K562 (cell line): ENCODE results near the gene FMC1. TPM values are rescaled to one million over a fixed set of nuclear protein-coding genes. Genes with fewer than 3 reads are reported as not detected.
A peak's percentile ranks its signal among the peaks of the same experiment; 100 is the strongest.

Experiments
- ATAC-seq: fragments of 200-7000 bp; cut with Tn5 transposase; 3 replicates; pipeline ENCODE4 v1.9.1; 2020; ENCODE audit warnings: moderate library complexity
- BruUV-seq: library from RNA; stranded (reverse); fragments of 400-500 nt; replicated peaks from 2 replicates; lab custom pipeline; 2021; lab: Mats Ljungman, UMichigan
- CTCF ChIA-PET: fragments of 300-600 bp; formaldehyde crosslinking; extraction: SDS; loops from one replicate; lab custom pipeline; 2021; ENCODE audit warnings: low intra/inter-chr PET ratio; lab: Yijun Ruan, JAX
- POLR2A ChIA-PET: fragments of 300-600, 350-650 bp; sonication (Branson Sonifier 250); formaldehyde crosslinking; extraction: SDS; loops from one replicate; lab custom pipeline; 2021; ENCODE audit warnings: antibody characterized with exemption, inconsistent platforms; lab: Yijun Ruan, JAX
- DNase-seq, 4 experiments: peaks; one replicate each; pipeline versions ENCODE4 v3.0.0 to v3.0.0-alpha.2; 2011 to 2018; ENCODE audit warnings: low spot score in 3 of 4, mixed read lengths in 3 of 4; ENCODE audit errors: extremely low read depth in 1 of 4
- FAIRE-seq: peaks from 2 replicates; lab custom pipeline; 2011; peaks lifted over from hg19 to GRCh38; lab: Jason Lieb, UNC
- H2AFZ ChIP-seq: 2 replicates; pipeline ENCODE4 v1.6.0; 2011; ENCODE audit warnings: low read depth, low read length, control low read depth, inconsistent platforms
- H3K27ac ChIP-seq: fragments of 200-600 bp; 3 replicates; pipeline ENCODE4 v1.8.0; 2011; ENCODE audit warnings: low read depth, mild to moderate bottlenecking, control low read depth, inconsistent platforms, low read length, moderate library complexity, mixed read lengths; ENCODE audit errors: extremely low read depth
- H3K27me3 ChIP-seq, 2 experiments: fragments of 300-600 bp in 1 of 2; 2 replicates in 1 of 2; 3 replicates in 1 of 2; pipeline versions ENCODE4 v1.6.0 to v1.8.0; 2011; ENCODE audit warnings: inconsistent platforms in 2 of 2, low read length in 2 of 2, mild to moderate bottlenecking in 1 of 2, mixed read lengths in 1 of 2, moderate library complexity in 1 of 2; ENCODE audit not compliant: control insufficient read depth in 2 of 2, insufficient read depth in 2 of 2
- H3K36me3 ChIP-seq: fragments of 300-600 bp; 3 replicates; pipeline ENCODE4 v1.8.0; 2011; ENCODE audit warnings: mild to moderate bottlenecking, low read length, inconsistent platforms; ENCODE audit not compliant: control insufficient read depth, insufficient read depth
- H3K4me1 ChIP-seq, 2 experiments: fragments of 200-600 bp in 1 of 2; replicated peaks in 1 of 2; 2 replicates in 1 of 2; 3 replicates in 1 of 2; pipeline versions ENCODE4 v1.5.1 to v1.8.0; 2011; ENCODE audit warnings: inconsistent platforms in 2 of 2, low read length in 2 of 2, mild to moderate bottlenecking in 1 of 2, mixed read lengths in 1 of 2, moderate library complexity in 1 of 2; ENCODE audit not compliant: control insufficient read depth in 2 of 2, insufficient read depth in 2 of 2
- H3K4me2 ChIP-seq: 2 replicates; pipeline ENCODE4 v1.6.1; 2011; ENCODE audit warnings: low read length, control low read depth, inconsistent platforms, mixed read lengths; ENCODE audit not compliant: insufficient read depth
- H3K4me3 ChIP-seq: fragments of 200-600 bp; sonication (generic), shearing (Covaris generic); 2 replicates; pipeline ENCODE4 v1.5.1; 2016; ENCODE audit warnings: control low read depth, inconsistent platforms
- H3K79me2 ChIP-seq: fragments of 200-600 bp; 3 replicates; pipeline ENCODE4 v1.8.0; 2011; ENCODE audit warnings: low read length, inconsistent platforms; ENCODE audit not compliant: control insufficient read depth, insufficient read depth
- H3K9ac ChIP-seq, 2 experiments: 2 replicates each; pipeline versions ENCODE4 v1.6.0 to v1.6.1; 2011; ENCODE audit warnings: low read depth in 2 of 2, low read length in 2 of 2, control low read depth in 1 of 2, inconsistent platforms in 1 of 2, mild to moderate bottlenecking in 1 of 2, mixed read lengths in 1 of 2; ENCODE audit not compliant: insufficient read depth in 1 of 2
- H3K9me1 ChIP-seq: one replicate; pipeline ENCODE4 v1.6.0; 2011; ENCODE audit warnings: inconsistent platforms, mild to moderate bottlenecking, low read length, moderate library complexity; ENCODE audit not compliant: control insufficient read depth, insufficient read depth
- H3K9me3 ChIP-seq: replicated peaks from 2 replicates; pipeline ENCODE4 v1.5.1; 2011; ENCODE audit warnings: low read depth, low read length, inconsistent platforms; ENCODE audit not compliant: control insufficient read depth, insufficient read depth
- H4K20me1 ChIP-seq: replicated peaks from 2 replicates; pipeline ENCODE4 v1.6.1; 2011; ENCODE audit warnings: low read length, inconsistent platforms, mixed read lengths; ENCODE audit not compliant: control insufficient read depth, insufficient read depth
- BCOR ChIP-seq: fragments of 450-650 bp; IDR thresholded peaks from 2 replicates; pipeline ENCODE4 v1.6.1; 2016
- DMBX1 ChIP-seq: fragments of 250-450 bp; sonication (Bioruptor Pico); IDR thresholded peaks from 2 replicates; pipeline ENCODE4 v1.8.0; 2022; ENCODE audit warnings: inconsistent platforms, mild to moderate bottlenecking, moderate library complexity, borderline replicate concordance
- E2F1 ChIP-seq: sonication (generic); formaldehyde crosslinking; IDR thresholded peaks from 2 replicates; pipeline ENCODE4 v1.8.1; 2023; ENCODE audit warnings: mild to moderate bottlenecking, missing genetic modification reagents, moderate library complexity
- HSF4 ChIP-seq: fragments of 250-450 bp; sonication (Bioruptor Pico); IDR thresholded peaks from 2 replicates; pipeline ENCODE4 v2.1.2; 2022; ENCODE audit warnings: mild to moderate bottlenecking, moderate library complexity, borderline replicate concordance
- JUNB ChIP-seq: fragments of 450-650 bp; formaldehyde crosslinking; conservative IDR thresholded peaks from 2 replicates; pipeline ENCODE4 v1.4.0; 2020; ENCODE audit warnings: mild to moderate bottlenecking
- KDM4B ChIP-seq, 2 experiments: fragments of 450-650 bp in 1 of 2; sonication (generic) in 1 of 2; IDR thresholded peaks; 2 replicates each; pipeline ENCODE4 v1.6.1; 2016 to 2017; ENCODE audit warnings: borderline replicate concordance in 2 of 2, antibody characterized with exemption in 1 of 2, low read depth in 1 of 2, mild to moderate bottlenecking in 1 of 2
- KHSRP ChIP-seq: fragments of 450-650 bp; IDR thresholded peaks from 2 replicates; pipeline ENCODE4 v1.6.1; 2017
- L3MBTL2 ChIP-seq: fragments of 450-650 bp; IDR thresholded peaks from 2 replicates; pipeline ENCODE4 v1.6.1; 2016; ENCODE audit warnings: mild to moderate bottlenecking, moderate library complexity
- MXI1 ChIP-seq: IDR thresholded peaks from 2 replicates; pipeline ENCODE4 v1.6.1; 2011; ENCODE audit warnings: low read depth, mild to moderate bottlenecking, improper control_type of control experiment, low read length
- NRF1 ChIP-seq, 2 experiments: fragments of 450-650 bp; IDR thresholded peaks in 1 of 2; conservative IDR thresholded peaks in 1 of 2; 2 replicates each; pipeline ENCODE4 v1.6.1; 2014; ENCODE audit warnings: mild to moderate bottlenecking in 2 of 2
- SIN3A ChIP-seq, 2 experiments: fragments of 150-350 bp in 1 of 2; IDR thresholded peaks; 2 replicates each; pipeline ENCODE4 v1.6.1; 2011 to 2016; ENCODE audit warnings: borderline replicate concordance in 2 of 2, low read depth in 2 of 2, low read length in 2 of 2, mild to moderate bottlenecking in 2 of 2, moderate library complexity in 2 of 2; ENCODE audit not compliant: control insufficient read depth in 1 of 2
- TARDBP ChIP-seq: fragments of 450-650 bp; IDR thresholded peaks from 2 replicates; pipeline ENCODE4 v1.6.1; 2016
- THAP12 ChIP-seq: fragments of 250-450 bp; sonication (Bioruptor Pico); IDR thresholded peaks from 2 replicates; pipeline ENCODE4 v1.9.0; 2021; ENCODE audit warnings: mild to moderate bottlenecking, inconsistent platforms
- TSC22D4 ChIP-seq: fragments of 450-650 bp; IDR thresholded peaks from 2 replicates; pipeline ENCODE4 v1.6.1; 2016; ENCODE audit warnings: missing genetic modification characterization, missing biosample characterization, control low read depth
- ZBTB12 ChIP-seq: fragments of 250-450 bp; sonication (Bioruptor Pico); IDR thresholded peaks from 2 replicates; pipeline ENCODE4 v1.4.0; 2020
- ZFP1 ChIP-seq: fragments of 450-650 bp; formaldehyde crosslinking; IDR thresholded peaks from 2 replicates; pipeline ENCODE4 v1.4.0; 2020; ENCODE audit warnings: mild to moderate bottlenecking, mixed read lengths
- ZFX ChIP-seq: sonication (generic); formaldehyde crosslinking; IDR thresholded peaks from 2 replicates; pipeline ENCODE4 v1.8.0; 2022; ENCODE audit warnings: mild to moderate bottlenecking, missing genetic modification reagents, moderate library complexity
- ZNF444 ChIP-seq: fragments of 250-450 bp; sonication (Bioruptor Pico); IDR thresholded peaks from 2 replicates; pipeline ENCODE4 v1.4.0; 2020; ENCODE audit warnings: mild to moderate bottlenecking, moderate library complexity
- ZNF79 ChIP-seq: fragments of 250-450 bp; sonication (Bioruptor Pico); IDR thresholded peaks from 2 replicates; pipeline ENCODE4 v1.4.0; 2020; ENCODE audit warnings: low read depth, mild to moderate bottlenecking, moderate library complexity
- WGBS: fragments of 100-300 bp; shearing (Covaris generic); methylation state at CpG from one replicate; pipeline ENCODE4 v1.1.6; 2016; ENCODE audit warnings: low coverage, mixed read lengths; ENCODE audit not compliant: insufficient coverage; ENCODE audit errors: missing lambda C conversion rate; 5-methylcytosine and 5-hydroxymethylcytosine counted together
- in situ Hi-C: fragments of 300-500 bp; cut with MboI; formaldehyde crosslinking; loops from 4 replicates; pipeline ENCODE4 v1.15.0; 2018; ENCODE audit warnings: inconsistent platforms, mixed read lengths
- intact Hi-C: fragments of 100-400 bp; cut with micrococcal nuclease; formaldehyde crosslinking; loops from 2 replicates; pipeline ENCODE4 v1.14.2; 2022
- polyA plus RNA-seq, 8 experiments: library from polyadenylated mRNA; depleted of rRNA in 4 of 8; stranded (reverse) in 5 of 8; unstranded in 3 of 8; fragments of >200 nt; fragmentation: Nextera tagmentation in 2 of 8; fragmentation: Illumina TruSeq in 1 of 8; extraction: Ambion mirVana in 2 of 8; extraction: Trizol in 1 of 8; gene quantifications; 2 replicates each; pipeline versions ENCODE4 v1.2.1 to v1.2.3, GENCODE V29; 2011 to 2014; ENCODE audit warnings: inconsistent platforms in 1 of 8, missing spikeins in 1 of 8
- total RNA-seq, 7 experiments: library from RNA; depleted of rRNA in 6 of 7; stranded (reverse); fragments of >200 nt in 6 of 7; fragmentation: Illumina TruSeq in 2 of 7; extraction: Trizol in 2 of 7; gene quantifications; 2 replicates each; pipeline versions ENCODE4 v1.2.1 to v1.2.3, GENCODE V29; 2011 to 2021; ENCODE audit warnings: low replicate concordance in 1 of 7

Gene FMC1
- total and polyA plus RNA-seq, 9 of the 15 experiments (the other 6 are each of a cell fraction or from before 2014, with no cell fraction given), result 14.0 to 116 (median 29.0) TPM

DNA sequence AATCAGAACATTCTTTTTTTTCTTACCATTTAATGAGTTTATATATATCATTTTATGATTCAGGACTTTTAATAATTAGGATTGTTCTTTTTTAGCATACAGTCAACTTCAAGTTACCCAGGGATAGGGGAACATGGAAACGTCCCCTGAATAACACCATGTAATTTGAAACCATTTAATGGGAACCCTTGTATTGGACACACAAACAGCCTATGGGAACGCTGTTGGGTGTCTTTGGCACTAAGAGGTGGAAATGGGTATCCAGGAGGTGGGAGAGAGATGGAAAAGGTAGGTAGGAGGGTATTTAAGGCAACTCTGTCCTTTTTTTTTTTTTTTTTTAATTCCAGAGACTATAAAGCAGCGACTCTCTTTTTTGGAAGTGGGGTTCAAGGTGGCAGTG lies 21.2 kb downstream of the FMC1 start:
- no peak for FAIRE-seq
- no peak overlapping the region for H3K4me3 ChIP-seq
- H3K27me3 ChIP-seq, result no peaks in the 10 kb centered on the region
- H2AFZ ChIP-seq, result no peak overlapping the region
- peaks cover 13 to 22% of the 10 kb centered on the region in 2 experiments for H3K4me1 ChIP-seq
- POLR2A ChIA-PET, result interaction anchor here (0.5 kb wide), 1 partner anchor 22 kb away, joined by 3 read pairs; no protein-coding TSS in a partner anchor
- peaks cover 45% of the 10 kb centered on the region for H3K36me3 ChIP-seq
- TF ChIP-seq THAP12 (no peak), ZNF79 (CRISPR knock-in tag) (no peak), ZBTB12 (no peak), KDM4B (IDR thresholded peaks at IDR 0.05; ENCODE audit: borderline replicate concordance in 2 of 2, low read depth in 1 of 2) (no peak), ZFX (no peak), L3MBTL2 (no peak), HSF4 (no peak), SIN3A (IDR thresholded peaks at IDR 0.05; ENCODE audit: borderline replicate concordance in 2 of 2, control insufficient read depth in 1 of 2, low read depth in 2 of 2, low read length in 2 of 2) (no peak), KHSRP (no peak), E2F1 (CRISPR knock-in tag) (0 out of 2 replicates have a peak, but pooled peaks have one; percentile 29), TARDBP (no peak), MXI1 (0 out of 2 replicates have a peak, but pooled peaks have one; percentile 7), ZFP1 (CRISPR knock-in tag) (no peak), ZNF444 (CRISPR knock-in tag) (no peak), NRF1 (conservative IDR thresholded peaks at IDR 0.05 in 1 of 2, IDR thresholded peaks at IDR 0.05 in 1 of 2) (0 out of 4 replicates have a peak, but pooled peaks of 1 of the 2 experiments have one; percentile 0), BCOR (no peak), JUNB (no peak), TSC22D4 (tag) (no peak), DMBX1 (CRISPR knock-in tag) (no peak)
- TF ChIP-seq, all 486 proteins: peak for 3
- in situ Hi-C loops (loop anchor here (25.0 kb wide), 1 partner anchor 1400 kb away; no protein-coding TSS in a partner anchor), intact Hi-C loops (no loop called here)
- WGBS, result 29% methylated on average over 3 of the region's 3 CpGs
- H3K9ac ChIP-seq, result peak overlapping the region in 1 of 2 experiments; percentile 97; a peak in 2 of 4 replicates
- no peak for ATAC-seq
- CTCF ChIA-PET, result no interaction called here
- peaks cover 23% of the 10 kb centered on the region for H4K20me1 ChIP-seq
- H3K9me1 ChIP-seq, result no peaks in the 10 kb centered on the region
- no peaks in the 10 kb centered on the region for H3K9me3 ChIP-seq
- BruUV-seq, result no TSS peak
- peak overlapping the region; percentile 30; the same call in 1 of the 2 replicates for H3K4me2 ChIP-seq
- peak overlapping the region; percentile 98; the same call in 1 of the 3 replicates for H3K27ac ChIP-seq
- peaks cover 93% of the 10 kb centered on the region for H3K79me2 ChIP-seq
- peak in 2 of 4 experiments; percentile 46 to 47 for DNase-seq
